ENCODE measurements around the gene NUP133.
"Not testable (repeated sequence)": the region's sequence is repeated elsewhere in the genome, so short reads cannot be mapped to it uniquely, and the experiment has no call there.

The NUP133 gene

DNA sequence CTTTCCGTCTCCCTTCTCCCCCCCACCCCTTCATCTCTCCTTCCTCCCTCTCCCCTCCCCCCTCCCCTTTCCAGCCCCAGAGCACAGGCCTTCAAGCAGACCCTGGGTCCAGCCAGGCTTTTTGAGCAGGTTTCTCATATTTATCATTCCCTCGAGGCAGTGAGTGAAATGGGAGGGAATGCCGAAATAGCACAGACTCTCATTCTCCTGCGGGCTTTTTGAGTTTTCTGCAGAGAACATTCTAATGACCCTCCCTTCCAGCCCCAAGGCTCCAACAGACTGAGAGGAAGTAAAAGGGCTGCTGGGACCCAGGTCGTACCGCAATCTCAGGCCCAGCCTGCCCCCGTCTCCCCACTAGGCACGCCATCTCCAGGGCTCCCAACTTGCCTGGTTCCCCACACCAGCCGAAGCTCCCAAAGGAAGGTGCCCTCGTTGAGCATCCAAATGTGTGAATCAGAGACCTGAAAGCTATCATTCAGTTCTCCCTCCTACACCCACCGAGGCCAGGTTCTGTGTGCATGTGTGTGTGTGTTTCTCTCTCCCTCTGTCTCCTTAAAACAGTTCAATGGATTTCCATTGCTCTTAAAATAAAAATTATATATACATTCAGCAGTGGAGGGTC lies 96.6 kb downstream of the NUP133 start:
- DNase-seq = no peak

DNA sequence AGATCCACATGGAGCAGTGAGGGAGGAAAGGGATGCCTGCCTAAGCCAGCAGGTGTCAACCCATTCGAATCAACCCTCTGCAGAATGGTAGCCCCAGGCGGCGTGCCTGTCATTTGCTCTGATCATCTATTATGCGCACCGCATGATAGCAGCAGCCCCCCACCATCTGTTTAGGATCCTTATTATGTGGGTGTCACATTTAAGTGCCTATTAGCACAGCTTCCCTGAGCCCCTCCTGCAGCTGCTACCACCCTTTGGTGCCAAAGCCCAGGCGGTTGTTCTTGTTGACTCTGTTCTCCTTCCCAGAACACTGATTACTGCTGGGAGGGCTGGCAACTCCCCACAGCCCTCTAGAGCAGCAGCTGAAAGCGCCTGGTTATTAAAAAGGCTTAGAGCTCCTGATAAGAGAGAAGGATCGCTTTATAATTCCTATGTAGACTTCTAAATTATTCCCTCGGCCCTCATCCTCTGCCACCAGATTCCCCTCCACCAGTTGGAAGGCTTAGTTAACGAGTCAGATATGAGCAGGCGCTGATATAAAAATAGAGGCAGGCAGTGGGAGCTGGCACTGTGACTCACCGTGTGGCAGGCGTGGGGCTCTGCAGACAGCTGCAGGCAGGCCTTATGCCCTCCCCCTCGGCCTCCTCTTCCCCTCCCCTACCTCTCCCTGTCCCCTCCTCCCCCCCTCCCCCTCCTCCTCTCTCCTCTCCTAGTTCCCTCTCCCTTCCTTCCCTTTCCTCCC lies 97.3 kb downstream of the NUP133 start:
- peak; percentile 80 for DNase-seq

DNA sequence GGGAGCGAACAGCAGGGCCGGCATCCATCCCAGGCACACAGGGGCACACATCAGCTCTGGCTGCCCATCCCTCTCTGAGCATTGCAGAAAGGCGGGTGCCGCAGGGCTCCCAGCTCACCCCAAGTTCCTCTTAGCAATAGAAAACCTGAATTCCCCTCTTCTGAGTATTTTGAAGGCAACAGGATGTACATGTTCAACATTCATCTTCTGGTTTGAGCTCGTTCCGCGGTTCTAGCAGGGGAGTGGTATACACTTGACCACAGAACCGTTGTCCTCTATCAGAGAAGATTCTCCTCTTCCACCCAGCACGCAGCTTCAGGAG lies 97.8 kb downstream of the NUP133 start:
- DNase-seq = peak; percentile 28

DNA sequence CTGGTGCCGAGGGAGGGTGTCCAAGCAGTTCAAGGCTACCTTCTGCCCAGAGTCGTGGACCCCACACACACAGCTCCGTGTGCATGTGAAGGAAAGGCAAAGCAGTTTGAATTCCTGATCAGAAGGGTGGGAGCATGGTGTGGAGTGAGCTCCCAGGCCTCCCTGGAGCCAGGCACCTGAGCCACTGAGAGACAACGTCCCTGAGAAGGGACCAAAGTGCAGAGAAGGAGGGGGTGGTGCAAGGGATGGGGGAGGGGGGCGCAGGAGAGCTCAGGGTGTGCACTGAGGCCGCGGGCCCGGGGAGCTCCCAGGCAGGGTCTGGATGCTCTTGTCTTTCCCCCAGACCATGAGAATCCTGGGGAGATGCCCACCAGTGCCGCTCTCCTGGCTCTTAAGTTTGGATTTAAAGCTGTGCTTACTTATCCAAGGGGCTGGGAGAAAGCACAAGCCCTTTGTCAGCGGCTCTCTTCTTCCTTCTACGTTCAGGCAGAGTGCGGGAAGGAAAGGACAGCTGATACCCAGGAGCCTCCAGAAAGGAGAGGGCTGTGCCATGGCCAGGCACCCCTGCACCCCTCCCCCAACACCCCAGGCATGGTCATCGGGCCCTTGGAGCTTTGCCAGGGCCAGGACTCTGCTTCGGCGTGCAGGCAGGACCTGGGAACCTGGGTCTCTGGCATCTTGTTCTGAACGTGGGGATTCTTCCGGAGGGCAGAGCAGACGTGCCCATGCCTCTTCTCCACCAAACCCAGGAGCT lies 98.3 kb downstream of the NUP133 start:
- no peak for DNase-seq

DNA sequence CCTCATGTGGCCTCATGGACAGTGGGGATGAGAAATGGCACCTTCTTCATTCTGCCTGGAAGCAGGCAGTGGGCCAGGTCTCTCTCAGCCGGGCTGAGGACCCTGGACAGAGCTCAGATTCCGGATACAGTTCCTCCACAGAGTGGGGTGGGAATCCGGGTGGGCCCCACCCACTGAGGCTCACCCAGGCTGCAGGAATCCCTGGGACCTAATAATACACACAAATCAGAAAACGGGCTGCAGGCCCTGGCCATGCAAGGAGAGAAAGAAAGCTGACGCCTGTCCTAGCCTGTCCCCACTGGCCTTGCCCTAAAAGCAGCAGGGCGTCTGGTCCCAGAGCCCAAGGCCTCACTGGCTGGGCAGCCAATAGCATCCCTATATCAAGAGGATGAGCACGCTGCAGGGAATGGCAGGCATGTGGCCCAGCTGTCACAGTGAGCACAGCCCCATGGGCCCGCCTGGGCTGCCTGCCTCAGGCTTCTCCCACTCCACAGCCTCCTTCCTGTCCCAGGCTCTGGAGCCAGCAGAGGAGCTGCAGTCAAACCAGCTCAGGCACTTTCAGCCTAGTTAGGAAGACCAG lies 99.6 kb downstream of the NUP133 start:
- DNase-seq = no peak

DNA sequence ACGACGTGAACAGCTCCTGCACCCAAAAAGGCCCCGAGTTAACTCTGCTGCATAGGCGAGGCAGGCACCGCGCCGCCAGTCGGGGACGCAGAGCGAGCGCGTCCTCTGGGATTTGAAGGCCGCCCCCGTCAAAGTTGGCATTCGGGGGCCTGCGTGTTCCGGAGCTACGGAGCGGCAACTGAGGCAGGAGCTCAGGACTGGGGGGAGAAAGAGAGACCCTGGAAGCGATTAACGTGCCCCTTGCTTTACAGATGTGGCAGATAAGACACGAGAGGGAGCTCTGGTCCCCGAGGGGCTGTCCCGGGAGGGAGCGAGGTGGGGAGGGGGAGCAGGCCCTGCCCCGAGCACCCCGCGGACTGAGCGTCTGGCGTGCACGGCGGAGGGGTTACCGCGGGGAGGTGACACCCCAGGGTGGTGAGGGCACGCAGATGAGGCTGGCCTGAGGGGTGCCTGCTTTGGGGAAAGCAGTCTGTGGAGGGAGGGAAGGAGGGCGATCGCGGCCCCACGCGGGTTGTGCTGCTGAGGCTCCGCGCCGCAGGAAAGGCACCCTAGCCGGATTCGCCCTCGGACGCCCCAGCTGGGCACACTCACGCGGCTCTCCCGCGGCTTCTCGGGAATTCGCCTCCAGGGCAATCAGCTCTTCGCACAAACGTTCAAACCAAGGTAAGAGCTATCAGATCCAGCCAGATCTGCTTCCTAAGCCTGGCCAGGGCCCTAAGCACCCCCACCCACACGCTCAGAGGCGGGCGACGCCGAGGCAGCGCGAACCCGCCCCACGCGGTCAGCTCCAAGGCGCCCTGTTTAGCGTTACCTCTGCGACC lies 100.7 kb downstream of the NUP133 start:
- DNase-seq = no peak

DNA sequence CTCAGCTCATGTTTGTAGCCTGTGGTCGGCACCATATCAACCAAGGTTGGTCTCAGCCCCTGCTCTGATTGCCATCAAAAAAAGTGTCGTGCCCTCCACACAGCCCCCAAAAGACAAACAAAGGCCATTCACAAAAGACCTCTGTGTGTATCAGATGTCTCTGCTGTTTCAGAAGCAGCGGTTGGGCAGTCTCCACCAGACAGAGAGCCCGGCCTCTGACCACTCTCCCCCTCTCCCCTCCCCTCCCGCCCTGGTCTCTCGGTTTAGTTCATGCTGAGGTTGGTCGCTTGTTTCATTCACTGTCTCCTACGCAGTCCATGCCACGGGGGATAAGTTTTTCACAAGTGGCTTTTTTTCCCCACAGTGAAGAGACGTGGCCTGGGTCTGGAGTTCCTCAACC lies 101.3 kb downstream of the NUP133 start:
- no peak for DNase-seq

DNA sequence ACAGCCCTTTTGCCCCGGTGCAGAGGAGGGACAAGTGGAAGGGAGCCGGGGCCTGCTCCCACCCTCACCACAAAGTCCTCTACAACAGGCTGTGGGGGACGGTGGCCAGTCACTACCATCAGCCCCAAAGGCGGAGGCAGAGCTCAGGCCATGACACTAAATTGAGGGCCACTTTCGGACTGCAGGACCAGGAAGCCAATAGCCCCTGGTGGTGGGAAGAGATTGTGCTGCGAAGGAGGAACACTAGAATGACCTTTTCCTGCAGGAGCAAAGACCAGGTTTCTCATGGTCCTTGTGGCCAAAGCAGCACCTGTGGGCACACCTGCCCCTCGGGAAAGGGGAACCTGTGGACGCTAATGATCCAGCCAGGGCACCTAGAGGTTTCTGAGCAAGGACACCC lies 104.6 kb downstream of the NUP133 start:
- no peak for DNase-seq

DNA sequence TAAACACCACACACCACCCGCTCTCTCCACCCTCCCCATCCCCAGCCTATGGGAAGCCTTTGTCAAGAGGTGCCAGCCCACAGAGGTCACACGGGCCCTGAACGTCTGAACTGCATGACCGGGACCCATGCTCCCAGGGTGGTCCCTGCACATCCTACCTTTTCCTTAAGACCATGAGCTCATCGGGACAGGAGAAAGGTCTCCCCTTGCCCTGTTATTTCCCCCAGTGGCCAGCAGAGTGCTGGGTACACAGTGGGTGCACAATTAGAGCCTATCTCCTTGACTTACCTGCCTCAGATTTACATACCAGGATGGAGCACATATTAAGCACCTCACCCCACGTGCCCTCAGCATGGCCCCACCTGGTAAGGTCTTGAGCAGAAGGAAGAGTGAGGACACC lies 105.1 kb downstream of the NUP133 start:
- no peak for DNase-seq

DNA sequence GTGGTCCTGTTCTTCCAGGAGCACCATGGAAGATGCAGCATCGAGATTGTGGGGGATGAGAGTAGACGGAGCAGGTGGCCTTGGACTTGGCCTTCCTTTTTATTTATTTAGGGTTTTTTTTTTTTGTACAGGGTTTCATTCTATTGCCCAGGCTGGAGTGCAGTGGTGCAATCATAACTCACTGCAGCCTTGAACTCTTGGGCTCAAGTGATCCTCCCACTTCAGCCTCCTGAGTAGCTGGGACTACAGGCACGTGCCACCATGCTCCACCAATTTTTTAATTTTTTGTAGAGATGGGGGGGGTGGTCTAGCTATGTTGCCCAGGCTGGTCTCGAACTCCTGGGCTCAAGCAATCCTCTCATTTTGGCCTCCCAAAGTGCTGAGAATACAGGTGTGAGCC lies 105.8 kb downstream of the NUP133 start:
- DNase-seq = not testable (repeated sequence)

DNA sequence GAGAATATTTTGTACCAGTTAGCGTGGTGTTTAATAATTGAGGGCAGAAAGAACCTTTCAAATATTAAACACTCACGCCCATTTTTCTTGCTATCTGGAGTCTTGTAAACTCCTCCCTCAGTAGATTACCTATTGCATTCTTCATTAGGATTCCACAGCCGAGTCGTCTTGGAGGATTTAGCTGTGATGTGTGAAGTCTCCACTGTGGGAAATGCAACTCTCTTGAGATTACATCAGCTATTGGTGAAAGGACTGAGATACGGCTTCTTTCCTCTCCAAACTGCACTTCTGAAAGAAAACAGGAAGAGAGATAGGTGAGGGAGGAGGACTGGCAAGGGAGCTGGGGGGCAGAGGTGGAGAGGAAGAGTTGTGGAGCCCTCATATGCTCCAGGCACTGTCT lies 110.4 kb downstream of the NUP133 start:
- peak; percentile 21 for DNase-seq

DNA sequence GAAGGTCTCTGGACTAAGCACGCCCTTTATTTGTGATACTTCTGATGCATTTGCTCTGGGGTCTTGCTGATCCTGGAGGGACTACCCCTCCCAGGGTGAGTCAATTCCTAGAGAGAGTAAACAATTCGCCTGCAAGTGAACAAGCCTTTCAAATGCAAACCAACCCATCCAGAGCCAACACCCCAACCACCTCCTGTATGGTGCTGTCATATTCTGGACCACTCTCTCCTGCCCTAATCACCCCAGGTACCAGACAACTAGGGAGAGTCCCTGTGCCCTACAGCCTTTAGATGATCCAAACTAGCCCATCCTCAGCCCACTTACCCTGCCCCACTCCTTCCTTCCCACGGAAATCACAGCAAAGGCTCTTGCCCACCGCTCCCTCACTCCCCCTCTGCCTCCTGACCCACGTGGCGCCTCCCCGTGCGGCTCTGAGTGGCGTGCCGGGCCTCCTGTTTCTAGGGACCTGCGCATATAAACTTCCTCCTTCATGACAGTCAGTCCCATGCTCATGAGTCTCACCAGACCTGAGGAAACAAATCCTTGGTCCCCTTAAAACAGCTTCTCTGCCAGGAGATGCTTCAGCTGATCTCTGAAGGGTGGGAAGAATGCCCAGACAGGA lies 111.4 kb downstream of the NUP133 start:
- DNase-seq = no peak

DNA sequence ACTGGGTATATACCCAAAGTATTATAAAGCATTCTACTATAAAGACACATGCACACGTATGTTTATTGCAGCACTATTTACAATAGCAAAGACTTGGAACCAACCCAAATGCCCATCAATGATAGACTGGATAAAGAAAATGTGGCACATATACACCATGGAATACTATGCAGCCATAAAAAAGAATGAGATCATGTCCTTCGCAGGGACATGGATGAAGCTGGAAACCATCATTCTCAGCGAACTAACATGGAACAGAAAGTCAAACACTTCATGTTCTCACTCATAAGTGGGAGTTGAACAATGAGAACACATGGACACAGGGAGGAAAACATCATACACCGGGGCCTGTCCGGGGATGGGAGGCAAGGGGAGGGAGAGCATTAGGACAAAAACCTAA lies 113.6 kb downstream of the NUP133 start:
- not testable (repeated sequence) for DNase-seq

DNA sequence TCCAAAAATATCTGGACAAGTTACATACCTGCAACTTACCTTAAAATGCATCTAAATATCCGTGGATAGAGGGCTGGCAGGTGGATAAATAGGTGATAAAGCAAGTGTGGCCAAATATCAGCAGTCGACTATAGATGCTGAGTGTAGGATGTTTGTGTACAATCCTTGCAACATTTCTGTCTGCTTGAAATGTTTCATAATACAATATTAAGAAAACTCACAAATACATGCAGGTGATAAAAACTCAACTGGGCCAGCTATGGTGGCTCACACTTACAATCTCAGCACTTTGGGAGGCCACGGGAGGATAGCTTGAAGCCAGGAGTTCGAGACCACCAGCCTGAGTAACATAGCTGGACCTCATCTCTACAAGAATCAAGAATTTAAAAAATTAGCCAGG lies 115.2 kb downstream of the NUP133 start:
- DNase-seq = no peak

Data from OCI-M1 (cell line).